Prostate gland (tissue), 2 donors: ENCODE data around the gene HDAC4. TPM values are rescaled to one million over a fixed set of nuclear protein-coding genes. Genes with fewer than 3 reads are reported as not detected.

ENCODE experiments used
- DNase-seq: peaks from one replicate; pipeline ENCODE4 v3.0.0-alpha.2; 2019; ENCODE audit warnings: low spot score
- H3K27ac ChIP-seq, 2 donors: fragments of 200-600 bp; sonication (generic); 2 replicates each; pipeline ENCODE4 v1.5.1; 2017 to 2019
- H3K27me3 ChIP-seq: fragments of 200-600 bp; sonication (generic); replicated peaks from 2 replicates; pipeline ENCODE4 v1.5.1; 2019; ENCODE audit not compliant: insufficient read depth
- H3K36me3 ChIP-seq, 2 donors: fragments of 200-600 bp; sonication (generic); 1 replicate in 1 of 2; 2 replicates in 1 of 2; pipeline versions ENCODE4 v1.5.1 to v1.8.1; 2017 to 2019
- H3K4me1 ChIP-seq: fragments of 200-600 bp; sonication (generic); replicated peaks from 2 replicates; pipeline ENCODE4 v1.5.1; 2019
- H3K4me3 ChIP-seq, 2 donors: fragments of 200-600 bp; sonication (generic); 2 replicates each; pipeline ENCODE4 v1.5.1; 2017 to 2019
- H3K9me3 ChIP-seq: fragments of 200-600 bp; sonication (generic); 2 replicates; pipeline ENCODE4 v1.5.1; 2017
- POLR2A ChIP-seq: fragments of 450-650 bp; IDR thresholded peaks from one replicate; pipeline ENCODE4 v1.6.1; 2016; ENCODE audit warnings: antibody characterized with exemption, mild to moderate bottlenecking
- POLR2AphosphoS5 ChIP-seq: sonication (generic); formaldehyde crosslinking; IDR thresholded peaks from one replicate; pipeline ENCODE4 v1.6.1; 2017; ENCODE audit warnings: antibody characterized with exemption
- WGBS: methylation state at CpG from one replicate; pipeline ENCODE4 v1.1.5; 2018; 5-methylcytosine and 5-hydroxymethylcytosine counted together
- intact Hi-C: fragments of 100-400 bp; cut with DNase I; formaldehyde crosslinking; loops from one replicate; pipeline ENCODE4 v1.14.2; 2022
- total RNA-seq, 2 donors: library from RNA; depleted of rRNA; stranded (reverse); fragments of >200 nt; gene quantifications; one replicate each; pipeline ENCODE4 v1.1.0, GENCODE V29; 2016
- TF ChIP-seq, protein P1 (sequence below), 4 experiments: fragments of 200-600 bp in 2 of 4; fragments of 450-650 bp in 2 of 4; sonication (generic) in 2 of 4; IDR thresholded peaks; 1 replicate in 3 of 4; 2 replicates in 1 of 4; pipeline ENCODE4 v1.5.1; 2016 to 2019; ENCODE audit warnings: antibody characterized with exemption in 4 of 4, mild to moderate bottlenecking in 2 of 4, moderate library complexity in 2 of 4

The HDAC4 gene
- total RNA-seq, 2 donors from 2014 or later = 41.8 to 44.2 TPM

DNA sequence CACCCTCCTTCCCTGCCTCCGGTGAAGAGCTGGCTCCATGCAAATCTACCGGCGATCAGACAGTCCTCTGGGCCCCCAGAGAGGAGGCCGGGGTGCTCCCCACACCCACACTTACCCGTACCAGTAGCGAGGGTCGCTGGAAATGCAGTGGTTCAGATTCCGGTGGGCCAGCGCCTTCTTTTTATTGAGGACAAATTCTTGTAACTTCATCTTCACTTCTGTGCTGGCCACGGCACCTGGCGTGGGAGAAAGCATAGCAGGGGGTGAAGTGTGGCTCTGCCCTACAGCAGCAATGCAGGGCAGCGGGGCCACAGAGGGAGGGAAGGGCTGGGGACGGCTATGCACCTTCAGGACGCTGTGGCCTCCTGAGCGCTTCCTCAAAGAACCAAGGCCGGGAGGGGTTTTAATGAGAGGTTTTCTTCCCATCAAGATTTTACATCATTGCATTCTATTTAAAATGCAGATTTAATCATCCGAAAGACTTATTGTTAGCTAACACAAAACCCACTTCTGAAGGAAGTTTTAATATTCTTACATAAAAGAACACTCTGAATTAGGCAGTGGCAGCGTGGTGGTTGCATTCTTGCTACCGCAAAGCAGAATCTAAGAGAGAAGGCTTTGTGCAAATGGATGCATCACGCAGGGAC lies 237.0 kb downstream of the HDAC4 start:
- no peak for DNase-seq
- H3K27ac ChIP-seq = no peak overlapping the region
- H3K9me3 ChIP-seq = no peaks in the 10 kb centered on the region
- WGBS = 88% methylated on average over 20 of the region's 20 CpGs
- TF ChIP-seq POLR2AphosphoS5 (no peak), POLR2A (no peak)
- TF ChIP-seq, protein P1, sequence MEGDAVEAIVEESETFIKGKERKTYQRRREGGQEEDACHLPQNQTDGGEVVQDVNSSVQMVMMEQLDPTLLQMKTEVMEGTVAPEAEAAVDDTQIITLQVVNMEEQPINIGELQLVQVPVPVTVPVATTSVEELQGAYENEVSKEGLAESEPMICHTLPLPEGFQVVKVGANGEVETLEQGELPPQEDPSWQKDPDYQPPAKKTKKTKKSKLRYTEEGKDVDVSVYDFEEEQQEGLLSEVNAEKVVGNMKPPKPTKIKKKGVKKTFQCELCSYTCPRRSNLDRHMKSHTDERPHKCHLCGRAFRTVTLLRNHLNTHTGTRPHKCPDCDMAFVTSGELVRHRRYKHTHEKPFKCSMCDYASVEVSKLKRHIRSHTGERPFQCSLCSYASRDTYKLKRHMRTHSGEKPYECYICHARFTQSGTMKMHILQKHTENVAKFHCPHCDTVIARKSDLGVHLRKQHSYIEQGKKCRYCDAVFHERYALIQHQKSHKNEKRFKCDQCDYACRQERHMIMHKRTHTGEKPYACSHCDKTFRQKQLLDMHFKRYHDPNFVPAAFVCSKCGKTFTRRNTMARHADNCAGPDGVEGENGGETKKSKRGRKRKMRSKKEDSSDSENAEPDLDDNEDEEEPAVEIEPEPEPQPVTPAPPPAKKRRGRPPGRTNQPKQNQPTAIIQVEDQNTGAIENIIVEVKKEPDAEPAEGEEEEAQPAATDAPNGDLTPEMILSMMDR (IDR thresholded peaks at IDR 0.05) = no peak
- intact Hi-C loops = no loop called here
- no peak overlapping the region for H3K4me3 ChIP-seq
- H3K27me3 ChIP-seq = no peaks in the 10 kb centered on the region
- no peaks in the 10 kb centered on the region for H3K4me1 ChIP-seq
- H3K36me3 ChIP-seq = peaks cover 3 to 8% of the 10 kb centered on the region in 2 donors

- no peak for TF ChIP-seq POLR2AphosphoS5
- TF ChIP-seq, protein P1 (IDR thresholded peaks at IDR 0.05) = no peak
- no peak for TF ChIP-seq POLR2A
- Histone ChIP-seq H3K36me3 (peaks cover 3 to 8% of the 10 kb centered on the region in 2 donors), H3K27me3 (no peaks in the 10 kb centered on the region), H3K27ac (no peak overlapping the region), H3K4me1 (no peaks in the 10 kb centered on the region), H3K4me3 (no peak overlapping the region), H3K9me3 (no peaks in the 10 kb centered on the region)
- 93% methylated on average over 27 of the region's 28 CpGs for WGBS
- intact Hi-C loops = no loop called here
- no peak for DNase-seq
Observed at GRCh38 chr2:239162976-239163687, 237.7 kb downstream of the HDAC4 start.

- intact Hi-C loops = no loop called here
- Histone ChIP-seq H3K9me3 (no peaks in the 10 kb centered on the region), H3K27me3 (no peaks in the 10 kb centered on the region), H3K4me3 (no peak overlapping the region), H3K27ac (no peak overlapping the region), H3K36me3 (peaks cover 3 to 8% of the 10 kb centered on the region in 2 donors), H3K4me1 (no peaks in the 10 kb centered on the region)
- DNase-seq = no peak
- TF ChIP-seq POLR2AphosphoS5 = no peak
- TF ChIP-seq POLR2A = no peak
- TF ChIP-seq, protein P1 (IDR thresholded peaks at IDR 0.05) = no peak
- 90% methylated on average over 22 of the region's 23 CpGs for whole genome bisulfite sequencing
Observed at GRCh38 chr2:239162141-239162821, 238.5 kb downstream of the HDAC4 start.

DNA sequence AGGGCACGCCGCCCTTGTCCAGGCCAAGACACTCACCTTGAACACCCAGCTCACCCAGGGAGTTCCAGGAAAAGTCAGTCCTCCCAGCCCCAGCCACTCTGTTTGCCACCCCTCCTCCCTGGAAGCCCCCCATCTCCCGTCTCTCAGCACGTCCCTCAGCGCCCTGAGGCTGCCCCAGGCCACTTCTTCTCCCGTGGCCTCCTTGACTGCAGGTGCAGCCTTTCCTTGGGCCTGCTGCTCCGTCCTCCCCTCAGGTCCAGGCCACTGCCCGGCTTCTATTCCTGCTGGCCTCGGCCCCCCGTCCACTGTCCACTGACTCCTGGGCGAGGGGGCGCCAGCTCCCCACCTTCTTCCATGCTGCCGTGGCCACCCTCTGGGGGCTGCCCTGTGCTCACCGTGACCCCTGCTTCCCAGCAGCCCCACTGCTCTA lies 239.1 kb downstream of the HDAC4 start:
- Histone ChIP-seq H3K36me3 (peaks cover 3 to 8% of the 10 kb centered on the region in 2 donors), H3K9me3 (no peaks in the 10 kb centered on the region), H3K4me3 (no peak overlapping the region), H3K27ac (no peak overlapping the region), H3K4me1 (no peaks in the 10 kb centered on the region), H3K27me3 (no peaks in the 10 kb centered on the region)
- intact Hi-C loops = no loop called here
- TF ChIP-seq, protein P1 (IDR thresholded peaks at IDR 0.05) = no peak
- TF ChIP-seq POLR2A = no peak
- TF ChIP-seq POLR2AphosphoS5 = no peak
- DNase-seq = no peak
- WGBS = 97% methylated on average over 14 of the region's 14 CpGs
